Lower leg skin (tissue), 4 donors: ENCODE results near the gene MUSK. TPM values are rescaled to one million over a fixed set of nuclear protein-coding genes. Genes with fewer than 3 reads are reported as not detected.

Source experiments
- DNase-seq, 2 donors: peaks; one replicate each; pipeline ENCODE4 v3.0.0-alpha.2; 2019; ENCODE audit warnings: low spot score in 2 of 2
- H3K4me3 ChIP-seq: fragments of 200-600 bp; sonication (generic); 2 replicates; pipeline ENCODE4 v1.5.1; 2017; ENCODE audit warnings: mild to moderate bottlenecking, low read depth; ENCODE audit not compliant: poor library complexity, severe bottlenecking
- CTCF ChIP-seq, 3 donors: fragments of 450-650 bp; IDR thresholded peaks; one replicate each; pipeline ENCODE4 v1.5.1; 2016; ENCODE audit warnings: antibody characterized with exemption in 3 of 3, mild to moderate bottlenecking in 3 of 3, moderate library complexity in 2 of 3
- POLR2A ChIP-seq, 2 donors: fragments of 450-650 bp; IDR thresholded peaks; one replicate each; pipeline ENCODE4 v1.6.1; 2016 to 2017; ENCODE audit warnings: antibody characterized with exemption in 2 of 2, mild to moderate bottlenecking in 1 of 2, moderate library complexity in 1 of 2
- WGBS, 2 donors: methylation state at CpG; one replicate each; pipeline ENCODE4 v1.1.5; 2018; 5-methylcytosine and 5-hydroxymethylcytosine counted together
- intact Hi-C: fragments of 100-400 bp; cut with DNase I; formaldehyde crosslinking; loops from one replicate; pipeline ENCODE4 v1.15.0; 2023; ENCODE audit warnings: low total_unique reads
- total RNA-seq, 4 donors: library from RNA; depleted of rRNA; stranded (reverse); fragments of >200 nt; gene quantifications; one replicate each; pipeline ENCODE4 v1.1.0, GENCODE V29; 2016

Gene MUSK
- total RNA-seq, 4 donors from 2014 or later, result 0.23 to 4.7 (median 0.68) TPM

- 61 to 67% methylated on average over 6 of the region's 6 CpGs for WGBS, 2 donors
- TF ChIP-seq CTCF (IDR thresholded peaks at IDR 0.05) (no peak), POLR2A (IDR thresholded peaks at IDR 0.05) (no peak)
- intact Hi-C loops, result no loop called here
- no peak overlapping the region for H3K4me3 ChIP-seq
- DNase-seq, result no peak
These were observed 133.9 kb downstream of the MUSK start for GRCh38 chr9:110802416-110803035.

GRCh38 chr9:110807956-110808598 is 139.5 kb downstream of the MUSK start:
- TF ChIP-seq POLR2A (IDR thresholded peaks at IDR 0.05) (no peak), CTCF (IDR thresholded peaks at IDR 0.05) (no peak)
- no peak overlapping the region for H3K4me3 ChIP-seq
- no peak for DNase-seq
- WGBS, 2 donors, result 88 to 90% methylated on average over 6 of the region's 6 CpGs
- intact Hi-C loops, result no loop called here

GRCh38 chr9:110808599-110808980 is 140.0 kb downstream of the MUSK start:
- no peak overlapping the region for H3K4me3 ChIP-seq
- TF ChIP-seq POLR2A (IDR thresholded peaks at IDR 0.05) (no peak), CTCF (IDR thresholded peaks at IDR 0.05) (no peak)
- no peak for DNase-seq
- 83 to 91% methylated on average over 4 of the region's 4 CpGs for WGBS, 2 donors
- intact Hi-C loops, result no loop called here

GRCh38 chr9:110809038-110809595 is 140.5 kb downstream of the MUSK start:
- no peak overlapping the region for H3K4me3 ChIP-seq
- TF ChIP-seq CTCF (IDR thresholded peaks at IDR 0.05), result no peak
- no peak for TF ChIP-seq POLR2A (IDR thresholded peaks at IDR 0.05)
- 81 to 90% methylated on average over 3 of the region's 3 CpGs for WGBS, 2 donors
- intact Hi-C loops, result no loop called here
- DNase-seq, result no peak

- WGBS, 2 donors, result 74 to 98% methylated on average over 1 of the region's 1 CpG
- intact Hi-C loops, result no loop called here
- DNase-seq, result no peak
- no peak overlapping the region for H3K4me3 ChIP-seq
- TF ChIP-seq CTCF (IDR thresholded peaks at IDR 0.05) (no peak), POLR2A (IDR thresholded peaks at IDR 0.05) (no peak)
These were observed 141.8 kb downstream of the MUSK start for GRCh38 chr9:110810262-110810976.
